T47D (cell line): ENCODE data around the gene PCK1.

Source experiments
- DNase-seq, 2 experiments: peaks; one replicate each; pipeline versions ENCODE4 v3.0.0 to v3.0.0-alpha.2; 2011 to 2012; ENCODE audit warnings: low read depth in 1 of 2, low spot score in 1 of 2
- JUND ChIP-seq: IDR thresholded peaks from 2 replicates; pipeline ENCODE4 v1.6.1; 2012; ENCODE audit warnings: low read depth
- in situ Hi-C: cut with HindIII; loops from 2 replicates; pipeline ENCODE4 v1.10.0; 2016; ENCODE audit warnings: low sequenced_read_pairs, low pct_unique_long_range_greater_than_20kb

The PCK1 gene

GRCh38 chr20:57590485-57591288, 29.8 kb downstream of the PCK1 start:
- in situ Hi-C loops, result no loop called here
- no peak for TF ChIP-seq JUND
- no peak for DNase-seq

DNA sequence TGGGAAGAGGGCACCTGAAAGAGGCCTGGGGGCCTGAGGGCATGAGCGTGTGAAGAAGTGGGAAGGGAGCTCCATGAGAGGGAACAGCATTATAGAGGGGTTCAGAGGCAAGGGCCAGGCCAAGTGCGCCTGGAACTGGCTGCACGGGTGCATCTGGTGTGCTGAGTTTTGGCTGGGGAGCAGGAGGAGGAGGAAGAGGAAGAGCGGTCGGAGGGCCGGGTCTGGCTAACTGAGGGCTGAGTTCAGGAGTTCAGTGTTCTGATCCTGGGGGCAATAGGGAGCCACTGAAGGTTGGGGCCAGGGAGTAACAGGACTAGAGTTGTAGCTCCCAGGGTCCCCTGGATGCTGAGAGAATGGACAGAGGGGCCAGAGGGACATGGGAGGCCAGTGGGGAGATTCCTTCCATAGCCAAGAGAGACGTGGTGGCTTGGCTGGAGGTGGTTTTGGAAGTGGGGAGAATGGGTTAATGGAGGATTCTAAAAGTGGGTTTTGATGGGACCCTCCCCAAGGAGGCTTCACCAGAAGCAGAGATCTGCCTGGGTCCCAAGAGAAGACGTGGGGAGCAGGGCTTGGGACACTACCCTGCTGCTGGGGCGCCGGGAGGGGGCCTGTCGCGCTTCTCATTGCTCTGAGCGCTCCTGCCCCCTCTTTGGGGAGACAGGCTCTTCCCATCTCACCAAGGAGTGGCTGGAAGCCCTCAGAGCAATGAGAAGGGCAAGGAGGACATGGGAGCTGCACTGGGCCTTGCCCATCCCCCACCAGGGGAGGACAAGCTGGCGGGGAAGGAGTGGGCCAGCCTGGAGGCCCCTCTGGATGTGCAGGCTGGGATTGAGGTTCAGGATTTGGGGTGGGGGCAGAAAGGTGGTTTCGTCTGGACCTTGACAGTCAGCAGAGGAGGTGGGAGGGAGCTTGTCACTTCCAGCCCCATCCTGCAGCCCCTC, 30.6 kb downstream of the PCK1 start:
- no peak for DNase-seq

DNA sequence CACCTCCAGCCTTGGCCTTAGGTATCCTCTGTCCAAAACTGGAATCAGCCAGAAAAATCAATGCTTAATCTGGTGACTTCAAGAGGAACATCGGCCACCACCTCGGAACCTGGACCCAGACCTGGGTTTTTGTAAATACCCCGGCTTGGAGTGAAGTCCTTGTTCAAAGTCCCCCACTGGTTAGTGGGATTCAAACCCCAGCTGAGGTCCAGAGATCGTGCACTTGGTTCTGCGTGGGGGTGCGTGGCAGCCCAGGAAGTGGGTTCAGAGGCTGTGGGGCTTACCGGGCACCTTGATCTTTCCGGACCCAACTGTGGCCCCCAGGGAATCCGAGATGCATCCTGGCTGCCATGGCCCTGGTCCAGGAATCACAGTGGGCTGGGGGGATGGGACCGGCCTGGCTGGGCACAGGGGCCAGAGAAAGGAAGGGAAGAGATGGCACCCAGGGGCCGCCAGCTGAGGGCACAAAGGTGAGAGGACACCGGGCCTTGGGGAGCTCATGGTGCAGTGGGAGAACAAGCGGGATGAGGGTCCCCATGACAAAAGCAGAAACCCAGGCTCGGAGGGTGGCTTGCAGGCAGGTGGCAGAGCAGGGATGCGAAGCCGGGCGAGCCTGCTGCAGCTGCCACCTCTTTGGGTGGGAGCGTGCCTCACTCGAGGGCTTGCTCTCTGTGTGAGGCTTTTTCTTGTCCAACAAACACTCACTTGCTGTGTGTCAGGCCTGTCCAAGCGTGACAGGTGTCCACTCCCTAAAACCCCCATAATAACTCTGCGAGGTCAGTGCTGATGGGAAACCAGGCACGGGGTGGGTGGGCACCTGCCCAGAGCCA, 31.6 kb downstream of the PCK1 start:
- in situ Hi-C loops, result no loop called here
- DNase-seq, result no peak
- no peak for TF ChIP-seq JUND

More for the DNA sequence above, 30.6 kb downstream of the PCK1 start:
- no peak for TF ChIP-seq JUND
- in situ Hi-C loops, result no loop called here

DNA sequence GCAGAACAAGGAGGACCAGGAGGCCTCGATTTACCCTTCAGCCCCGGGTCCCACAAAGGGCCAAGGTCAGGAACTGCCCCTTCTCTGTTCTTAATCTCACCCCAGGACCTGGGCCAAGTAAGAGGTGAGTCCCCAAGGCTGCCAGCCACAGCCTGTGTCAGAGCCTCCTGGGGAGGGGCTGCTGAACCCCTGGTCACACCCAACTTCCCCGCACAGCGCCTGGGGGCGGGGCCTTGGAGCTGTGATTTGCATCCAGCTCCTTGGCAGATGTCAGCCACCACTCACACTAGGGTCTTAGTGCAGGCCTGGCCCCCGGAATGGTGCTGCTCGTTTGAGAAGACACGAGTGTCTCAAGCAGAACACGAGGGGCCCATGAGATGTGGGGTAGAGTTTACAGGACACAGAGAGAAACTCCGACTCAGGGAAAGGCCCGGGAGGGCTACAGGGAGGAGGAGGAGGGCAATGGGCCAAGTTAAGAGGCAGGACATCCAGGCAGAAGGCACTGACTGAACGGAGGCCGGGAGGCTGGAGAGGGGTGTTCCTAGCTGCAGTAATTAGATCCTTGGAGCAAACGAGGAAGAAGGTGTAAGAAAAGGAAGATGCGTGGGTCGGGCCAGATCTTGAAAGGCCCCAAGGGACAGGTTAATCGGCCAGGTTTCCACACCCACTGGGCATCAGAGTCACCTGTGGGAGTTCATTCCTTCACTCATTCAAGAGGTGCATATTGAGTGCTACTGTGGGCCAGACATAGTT, 32.4 kb downstream of the PCK1 start:
- DNase-seq, result no peak
- in situ Hi-C loops, result no loop called here
- no peak for TF ChIP-seq JUND

- in situ Hi-C loops, result no loop called here
- TF ChIP-seq JUND, result no peak
- peak; percentile 50 to 73 for DNase-seq
These were observed 33.4 kb downstream of the PCK1 start for GRCh38 chr20:57594092-57594951.

- in situ Hi-C loops, result no loop called here
- no peak for DNase-seq
- no peak for TF ChIP-seq JUND
These were observed 34.4 kb downstream of the PCK1 start for GRCh38 chr20:57595041-57596030.

- DNase-seq, result no peak
- no peak for TF ChIP-seq JUND
- in situ Hi-C loops, result no loop called here
These were observed 35.4 kb downstream of the PCK1 start for GRCh38 chr20:57596358-57596757.

DNA sequence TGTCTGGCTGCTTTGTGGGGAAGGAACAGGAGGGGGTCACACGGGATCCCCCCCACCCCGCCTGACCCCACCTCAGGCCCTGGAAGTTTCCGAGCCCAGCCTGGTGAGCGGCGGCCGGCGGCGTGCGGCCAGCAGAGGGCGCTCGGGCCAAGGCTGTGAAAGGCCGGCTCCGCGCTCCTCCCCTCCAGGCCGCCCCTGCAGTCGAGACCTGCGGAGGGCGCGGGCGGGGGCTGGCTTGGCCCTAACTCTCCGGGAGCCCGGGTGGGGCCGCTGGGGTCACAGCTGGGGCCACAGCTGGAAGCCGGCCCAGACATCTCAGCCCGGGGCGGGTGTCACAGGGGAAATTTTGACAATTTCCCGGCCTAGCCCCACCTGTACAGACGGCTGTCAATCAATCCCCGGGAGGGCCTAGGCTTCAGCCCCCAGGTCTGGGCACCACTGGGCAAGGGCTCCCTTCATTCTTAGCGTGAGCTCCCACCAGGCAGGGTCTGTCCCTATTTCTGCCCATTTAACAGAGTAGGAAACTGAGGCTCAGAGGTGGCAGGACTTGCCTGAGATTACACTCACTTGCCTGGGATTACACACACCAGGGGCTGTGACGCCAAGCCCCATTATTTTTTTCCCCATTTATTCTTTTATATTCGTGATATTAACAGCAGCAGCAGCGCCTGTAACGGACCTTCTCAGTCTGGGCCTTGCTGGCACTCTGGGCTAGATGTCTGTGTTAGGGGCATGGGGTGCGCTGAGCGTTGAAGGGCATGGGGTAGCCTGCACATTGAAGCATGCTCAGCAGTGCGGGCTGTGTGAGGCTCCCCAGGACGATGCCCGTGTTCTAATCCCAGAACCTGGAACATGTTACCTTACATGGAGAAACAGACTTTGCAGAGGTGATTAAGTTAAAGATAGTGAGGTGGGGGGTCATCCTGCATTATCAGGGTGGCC, 36.4 kb downstream of the PCK1 start:
- in situ Hi-C loops, result no loop called here
- peak; percentile 57 to 79 for DNase-seq
- no peak for TF ChIP-seq JUND

DNA sequence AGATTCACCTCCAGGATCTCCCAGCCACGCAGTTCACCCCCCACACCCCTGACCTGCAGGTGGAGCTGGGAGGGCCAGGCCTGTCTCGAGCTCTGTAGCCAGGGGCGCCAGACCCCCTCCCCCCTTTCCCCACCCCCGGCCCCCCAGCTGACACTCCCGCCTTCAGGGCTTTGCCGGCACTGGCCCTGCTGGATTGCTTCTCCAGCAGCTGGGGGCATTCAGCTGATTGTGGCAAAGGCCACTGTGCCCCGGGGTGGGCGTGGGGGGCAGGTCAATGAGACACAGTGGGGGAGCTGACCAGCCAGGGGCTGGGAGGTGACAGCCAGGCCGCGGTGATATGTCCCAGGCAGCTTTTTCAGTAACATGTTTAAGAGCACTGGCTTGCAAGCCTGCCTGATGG, 37.1 kb downstream of the PCK1 start:
- in situ Hi-C loops, result no loop called here
- no peak for DNase-seq
- no peak for TF ChIP-seq JUND
